Chondrocyte (in vitro differentiated cells): ENCODE data around the gene CD99L2. TPM values are rescaled to one million over a fixed set of nuclear protein-coding genes. Genes with fewer than 3 reads are reported as not detected.
"Not testable (repeated sequence)": the region's sequence is repeated elsewhere in the genome, so short reads cannot be mapped to it uniquely, and the experiment has no call there.

Source experiments
- DNase-seq: peaks from one replicate; pipeline ENCODE4 v3.0.0; 2021; ENCODE audit warnings: mixed read lengths, low spot score
- H3K27ac Mint-ChIP-seq: one replicate; pipeline ENCODE4 v1.8.0; 2021; ENCODE audit warnings: mild to moderate bottlenecking, moderate library complexity, mixed read lengths; ENCODE audit not compliant: unreplicated experiment
- H3K27me3 Mint-ChIP-seq: 2 replicates; pipeline ENCODE4 v1.8.0; 2021; ENCODE audit warnings: low read depth, mixed read lengths
- H3K36me3 Mint-ChIP-seq: 2 replicates; pipeline ENCODE4 v1.8.0; 2021; ENCODE audit warnings: low read depth, mixed read lengths
- H3K4me1 Mint-ChIP-seq: 2 replicates; pipeline ENCODE4 v1.8.0; 2021; ENCODE audit warnings: low read depth, mild to moderate bottlenecking, mixed read lengths
- H3K4me3 Mint-ChIP-seq: one replicate; pipeline ENCODE4 v1.8.0; 2021; ENCODE audit warnings: mild to moderate bottlenecking, moderate library complexity, mixed read lengths; ENCODE audit not compliant: unreplicated experiment
- H3K9me3 Mint-ChIP-seq: 2 replicates; pipeline ENCODE4 v1.8.0; 2021; ENCODE audit warnings: low read depth, mixed read lengths
- total RNA-seq: library from RNA; stranded (reverse); gene quantifications from 3 replicates; pipeline ENCODE4 v1.2.1, GENCODE V29; 2021
- TF ChIP-seq, protein P1 (sequence below): fragments of 200-600 bp; sonication (generic); IDR thresholded peaks from 2 replicates; pipeline ENCODE4 v1.5.0; 2021; ENCODE audit warnings: antibody characterized with exemption, mild to moderate bottlenecking, moderate library complexity

The CD99L2 gene
- total RNA-seq, 1 donor from 2014 or later, result 82.1 TPM

DNA sequence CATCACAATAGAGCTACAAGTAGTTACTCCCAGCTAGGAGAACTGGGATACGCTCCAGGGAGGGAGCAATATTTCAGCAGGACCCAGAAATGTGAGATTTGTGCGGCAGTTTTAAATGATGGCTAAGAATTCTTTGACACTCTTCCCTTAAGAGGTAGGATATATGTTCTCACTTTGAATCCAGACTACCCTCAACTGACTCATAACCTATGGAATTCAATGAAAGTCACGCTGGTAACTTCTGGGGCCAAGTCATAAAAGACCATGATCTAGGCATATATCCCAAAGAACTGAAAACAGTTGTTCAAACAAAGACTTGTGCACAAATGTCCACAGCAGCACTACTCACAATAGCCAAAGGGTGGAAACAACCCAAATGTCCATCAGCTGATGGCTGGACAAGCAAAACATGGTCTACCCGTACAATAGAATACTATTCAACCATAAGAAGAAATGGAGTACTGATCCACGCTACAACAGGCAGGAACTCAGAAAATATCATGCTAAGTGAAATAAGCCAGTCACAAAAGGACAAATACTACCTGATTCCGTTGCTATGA is 10.5 kb downstream of the CD99L2 start:
- TF ChIP-seq, protein P1, sequence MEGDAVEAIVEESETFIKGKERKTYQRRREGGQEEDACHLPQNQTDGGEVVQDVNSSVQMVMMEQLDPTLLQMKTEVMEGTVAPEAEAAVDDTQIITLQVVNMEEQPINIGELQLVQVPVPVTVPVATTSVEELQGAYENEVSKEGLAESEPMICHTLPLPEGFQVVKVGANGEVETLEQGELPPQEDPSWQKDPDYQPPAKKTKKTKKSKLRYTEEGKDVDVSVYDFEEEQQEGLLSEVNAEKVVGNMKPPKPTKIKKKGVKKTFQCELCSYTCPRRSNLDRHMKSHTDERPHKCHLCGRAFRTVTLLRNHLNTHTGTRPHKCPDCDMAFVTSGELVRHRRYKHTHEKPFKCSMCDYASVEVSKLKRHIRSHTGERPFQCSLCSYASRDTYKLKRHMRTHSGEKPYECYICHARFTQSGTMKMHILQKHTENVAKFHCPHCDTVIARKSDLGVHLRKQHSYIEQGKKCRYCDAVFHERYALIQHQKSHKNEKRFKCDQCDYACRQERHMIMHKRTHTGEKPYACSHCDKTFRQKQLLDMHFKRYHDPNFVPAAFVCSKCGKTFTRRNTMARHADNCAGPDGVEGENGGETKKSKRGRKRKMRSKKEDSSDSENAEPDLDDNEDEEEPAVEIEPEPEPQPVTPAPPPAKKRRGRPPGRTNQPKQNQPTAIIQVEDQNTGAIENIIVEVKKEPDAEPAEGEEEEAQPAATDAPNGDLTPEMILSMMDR, result no peak
- H3K27ac Mint-ChIP-seq, result peak overlapping the region; percentile 79
- peaks cover 7% of the 10 kb centered on the region for H3K9me3 Mint-ChIP-seq
- H3K4me1 Mint-ChIP-seq, result peaks cover 16% of the 10 kb centered on the region
- no peaks in the 10 kb centered on the region for H3K36me3 Mint-ChIP-seq
- no peaks in the 10 kb centered on the region for H3K27me3 Mint-ChIP-seq
- no peak overlapping the region for H3K4me3 Mint-ChIP-seq
- no peak for DNase-seq

DNA sequence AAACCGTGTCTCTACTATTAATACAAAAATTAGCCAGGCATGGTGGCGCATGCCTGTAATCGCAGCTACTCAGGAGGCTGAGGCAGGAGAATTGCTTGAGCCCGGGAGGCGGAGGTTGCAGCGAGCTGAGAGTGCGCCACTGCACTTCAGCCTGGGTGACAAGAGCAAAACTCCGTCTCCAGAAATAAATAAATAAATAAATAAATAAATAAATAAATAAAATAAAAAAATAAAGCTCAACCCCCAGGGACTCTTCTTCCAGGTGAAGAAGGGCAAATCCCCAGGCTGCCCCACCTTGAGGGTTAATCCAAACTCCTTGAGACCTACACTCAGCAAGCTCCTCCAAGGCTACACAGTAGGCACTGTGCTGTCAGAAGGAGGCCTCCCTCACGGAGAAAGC is 11.2 kb downstream of the CD99L2 start:
- not testable (repeated sequence) for H3K4me3 Mint-ChIP-seq, DNase-seq, H3K9me3 Mint-ChIP-seq, H3K36me3 Mint-ChIP-seq, H3K27me3 Mint-ChIP-seq
- peaks cover 16% of the 10 kb centered on the region for H3K4me1 Mint-ChIP-seq
- peak overlapping the region; percentile 79 for H3K27ac Mint-ChIP-seq

DNA sequence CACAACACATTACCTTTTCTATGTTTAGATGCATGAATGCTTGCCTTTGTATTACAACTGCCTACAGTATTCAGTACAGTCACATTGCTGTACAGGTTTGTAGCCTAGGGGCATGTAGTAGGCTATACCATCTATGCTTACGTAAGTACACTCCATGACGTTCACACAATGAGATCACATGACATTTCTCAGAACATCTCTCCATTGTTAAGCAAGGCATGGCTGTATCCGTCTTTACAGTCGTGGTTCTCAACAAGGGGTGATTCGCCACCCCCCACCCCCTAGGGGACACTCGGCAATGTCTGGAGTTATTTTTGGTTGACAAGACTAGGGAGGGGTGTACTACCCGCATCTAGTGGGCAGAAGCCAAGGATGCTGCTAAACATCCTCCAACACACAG is 12.1 kb downstream of the CD99L2 start:
- peaks cover 7% of the 10 kb centered on the region for H3K9me3 Mint-ChIP-seq
- no peaks in the 10 kb centered on the region for H3K27me3 Mint-ChIP-seq
- TF ChIP-seq, protein P1, result no peak

DNA sequence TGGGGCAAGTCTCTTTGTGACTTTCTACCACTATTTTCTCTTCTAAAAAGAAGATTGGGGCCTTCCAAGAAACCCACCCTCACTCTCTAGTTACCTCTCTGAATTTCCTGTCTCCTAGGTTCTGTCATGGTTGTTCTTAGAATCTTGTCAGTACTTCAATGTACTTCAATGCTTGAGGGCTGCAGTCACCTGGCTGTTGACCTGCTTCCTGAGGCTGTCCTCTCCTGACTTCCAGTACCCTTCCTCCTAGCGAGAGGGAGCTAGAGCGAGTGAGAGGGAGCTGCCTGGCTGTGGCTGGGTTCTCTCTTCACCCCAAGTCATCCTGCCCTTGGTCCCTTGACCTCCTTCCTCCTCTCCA is 17.7 kb downstream of the CD99L2 start:
- Mint-ChIP-seq H3K27me3 (no peaks in the 10 kb centered on the region), H3K4me3 (no peak overlapping the region), H3K4me1 (peaks cover 6% of the 10 kb centered on the region), H3K9me3 (peaks cover 10% of the 10 kb centered on the region), H3K27ac (no peak overlapping the region), H3K36me3 (peaks cover under 1% of the 10 kb centered on the region)
- TF ChIP-seq, protein P1, result no peak
- DNase-seq, result no peak

More for the DNA sequence above, 12.1 kb downstream of the CD99L2 start:
- Mint-ChIP-seq H3K4me1 (peaks cover 16% of the 10 kb centered on the region), H3K4me3 (no peak overlapping the region), H3K36me3 (no peaks in the 10 kb centered on the region), H3K27ac (no peak overlapping the region)
- no peak for DNase-seq

DNA sequence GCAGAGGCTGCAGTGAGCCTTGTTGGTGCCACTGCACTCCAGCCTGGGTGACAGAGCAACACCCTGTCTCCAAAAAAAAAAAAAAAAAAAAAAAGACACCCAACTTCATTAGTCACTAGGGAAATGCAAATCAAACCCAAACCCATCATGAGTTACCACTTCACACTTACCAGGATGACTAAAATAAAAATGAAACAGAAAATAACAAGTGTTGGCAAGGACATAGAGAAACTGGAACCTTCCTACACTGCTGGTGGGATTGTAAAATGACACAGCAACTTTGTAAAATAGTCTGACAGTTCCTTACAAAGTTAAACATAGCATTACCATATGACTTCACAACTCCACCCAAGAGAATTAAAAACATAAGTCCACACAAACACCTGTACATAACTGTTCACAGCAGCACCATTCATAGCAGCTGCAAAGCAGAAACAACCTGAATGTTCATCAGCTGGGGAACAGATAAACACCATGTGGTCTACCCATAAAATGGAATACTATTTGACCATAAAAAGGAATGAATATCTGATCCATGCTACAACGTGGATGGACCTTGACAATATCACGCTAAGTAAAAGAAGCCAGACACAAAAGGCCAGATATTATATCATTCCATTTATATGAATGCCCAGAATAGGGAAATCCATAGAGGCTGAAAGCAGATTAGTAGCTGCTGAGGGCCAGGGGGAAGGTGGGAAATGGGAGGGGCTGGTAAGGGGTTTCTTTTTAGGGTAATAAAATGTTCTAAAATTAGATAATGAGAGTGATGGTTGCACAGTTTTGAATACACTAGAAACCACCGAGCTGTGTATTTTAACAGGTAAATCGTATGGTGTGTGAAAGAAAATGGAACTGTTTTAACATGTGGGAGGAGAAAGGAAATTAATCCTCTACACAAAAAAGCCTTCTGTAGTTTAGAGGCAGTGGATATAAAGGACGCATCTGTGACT is 18.3 kb downstream of the CD99L2 start:
- Mint-ChIP-seq H3K36me3 (peaks cover 2% of the 10 kb centered on the region), H3K4me3 (no peak overlapping the region), H3K4me1 (peaks cover 6% of the 10 kb centered on the region), H3K27ac (no peak overlapping the region), H3K9me3 (peaks cover 17% of the 10 kb centered on the region), H3K27me3 (no peaks in the 10 kb centered on the region)
- no peak for DNase-seq
- TF ChIP-seq, protein P1, result no peak

DNA sequence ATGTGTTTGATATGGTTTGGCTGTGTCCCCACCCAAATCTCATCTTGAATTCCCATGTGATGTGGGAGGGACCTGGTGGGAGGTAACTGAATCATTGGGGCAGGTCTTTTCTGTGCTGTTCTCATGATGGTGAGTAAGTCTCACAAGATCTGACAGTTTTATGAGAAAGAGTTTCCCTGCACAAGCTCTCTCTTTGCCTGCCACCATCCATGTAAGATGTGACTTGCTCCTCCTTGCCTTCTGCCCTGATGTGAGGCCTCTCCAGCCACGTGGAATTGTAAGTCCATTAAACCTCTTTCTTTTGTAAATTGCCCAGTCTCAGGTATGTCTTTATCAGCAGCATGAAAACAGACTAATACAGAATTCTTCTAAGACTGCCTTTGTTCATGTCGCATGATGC is 22.8 kb downstream of the CD99L2 start:
- H3K36me3 Mint-ChIP-seq, H3K4me3 Mint-ChIP-seq, DNase-seq, H3K27ac Mint-ChIP-seq, H3K27me3 Mint-ChIP-seq: not testable (repeated sequence)
- Mint-ChIP-seq H3K4me1 (peaks cover 20% of the 10 kb centered on the region), H3K9me3 (peaks cover 21% of the 10 kb centered on the region)
